HEK293 (cell line): ENCODE data around the gene STRA6.

Source experiments
- CTCF ChIA-PET: fragments of 350-600 bp; formaldehyde crosslinking; extraction: SDS; loops from one replicate; lab custom pipeline; 2021; ENCODE audit warnings: antibody characterized with exemption; lab: Yijun Ruan, JAX
- POLR2A ChIA-PET: fragments of 300-600 bp; formaldehyde crosslinking; extraction: SDS; loops from one replicate; lab custom pipeline; 2020; ENCODE audit warnings: antibody characterized with exemption, inconsistent platforms; lab: Yijun Ruan, JAX
- H3K27ac ChIP-seq: fragments of 200-500 bp; sonication (Bioruptor generic); 2 replicates; pipeline ENCODE4 v1.5.1; 2014; ENCODE audit warnings: low read depth, low read length, control low read depth, inconsistent platforms; ENCODE audit errors: extremely low read depth
- H3K36me3 ChIP-seq, 2 experiments: fragments of 200-500 bp in 1 of 2; sonication (Bioruptor generic) in 1 of 2; 1 replicate in 1 of 2; 2 replicates in 1 of 2; pipeline ENCODE4 v1.5.1; 2014 to 2017; ENCODE audit warnings: inconsistent platforms in 2 of 2, low read length in 2 of 2; ENCODE audit not compliant: control insufficient read depth in 2 of 2, insufficient read depth in 1 of 2
- H3K4me1 ChIP-seq: fragments of 200-500 bp; sonication (Bioruptor generic); 2 replicates; pipeline ENCODE4 v1.5.1; 2014; ENCODE audit warnings: mild to moderate bottlenecking, low read length, inconsistent platforms; ENCODE audit not compliant: control insufficient read depth, insufficient read depth
- H3K4me3 ChIP-seq: 2 replicates; pipeline ENCODE4 v1.5.1; 2011; ENCODE audit warnings: low read depth, mild to moderate bottlenecking, control low read depth, low read length, moderate library complexity
- H3K9me3 ChIP-seq: fragments of 200-500 bp; sonication (Bioruptor generic); 2 replicates; pipeline ENCODE4 v1.5.1; 2014; ENCODE audit warnings: low read depth, low read length, inconsistent platforms; ENCODE audit not compliant: control insufficient read depth, insufficient read depth
- BCL11B ChIP-seq: fragments of 450-650 bp; formaldehyde crosslinking; IDR thresholded peaks from 2 replicates; pipeline ENCODE4 v1.5.1; 2016; ENCODE audit warnings: low read depth, missing biosample characterization, missing genetic modification characterization
- HOXC10 ChIP-seq: sonication (generic); formaldehyde crosslinking; IDR thresholded peaks from 2 replicates; pipeline ENCODE4 v1.8.1; 2023; ENCODE audit warnings: mild to moderate bottlenecking, missing genetic modification reagents
- KLF16 ChIP-seq: fragments of 450-650 bp; formaldehyde crosslinking; IDR thresholded peaks from 2 replicates; pipeline ENCODE4 v1.5.1; 2017; ENCODE audit warnings: missing biosample characterization, missing genetic modification characterization
- OVOL3 ChIP-seq: fragments of 450-650 bp; formaldehyde crosslinking; IDR thresholded peaks from 2 replicates; pipeline ENCODE4 v1.5.1; 2016; ENCODE audit warnings: missing biosample characterization, missing genetic modification characterization
- SCRT1 ChIP-seq: fragments of 450-650 bp; formaldehyde crosslinking; IDR thresholded peaks from 2 replicates; pipeline ENCODE4 v1.5.1; 2016; ENCODE audit warnings: missing biosample characterization, missing genetic modification characterization, borderline replicate concordance
- SCRT2 ChIP-seq: fragments of 450-650 bp; formaldehyde crosslinking; IDR thresholded peaks from 2 replicates; pipeline ENCODE4 v1.5.1; 2016; ENCODE audit warnings: missing biosample characterization, missing genetic modification characterization
- SP7 ChIP-seq: fragments of 450-650 bp; formaldehyde crosslinking; IDR thresholded peaks from 2 replicates; pipeline ENCODE4 v1.5.1; 2016; ENCODE audit warnings: missing biosample characterization, missing genetic modification characterization
- ZEB2 ChIP-seq: fragments of 450-650 bp; formaldehyde crosslinking; IDR thresholded peaks from 2 replicates; pipeline ENCODE4 v1.5.1; 2016; ENCODE audit warnings: missing biosample characterization, missing genetic modification characterization
- ZNF138 ChIP-seq: fragments of 450-650 bp; formaldehyde crosslinking; IDR thresholded peaks from 2 replicates; pipeline ENCODE4 v1.5.1; 2016; ENCODE audit warnings: missing biosample characterization, missing genetic modification characterization, borderline replicate concordance
- ZNF140 ChIP-seq: fragments of 450-650 bp; formaldehyde crosslinking; IDR thresholded peaks from 2 replicates; pipeline ENCODE4 v1.5.1; 2016; ENCODE audit warnings: missing biosample characterization, missing genetic modification characterization
- ZNF175 ChIP-seq: fragments of 450-650 bp; formaldehyde crosslinking; IDR thresholded peaks from 2 replicates; pipeline ENCODE4 v1.5.1; 2016; ENCODE audit warnings: missing biosample characterization, missing genetic modification characterization
- ZNF292 ChIP-seq: fragments of 450-650 bp; formaldehyde crosslinking; IDR thresholded peaks from 2 replicates; pipeline ENCODE4 v1.5.1; 2016; ENCODE audit warnings: low read depth, missing biosample characterization, missing genetic modification characterization, borderline replicate concordance
- ZNF341 ChIP-seq: fragments of 450-650 bp; formaldehyde crosslinking; IDR thresholded peaks from 2 replicates; pipeline ENCODE4; 2016; ENCODE audit warnings: low read depth, missing biosample characterization, missing genetic modification characterization
- ZNF426 ChIP-seq: fragments of 450-650 bp; formaldehyde crosslinking; IDR thresholded peaks from 2 replicates; pipeline ENCODE4 v1.5.1; 2017; ENCODE audit warnings: missing biosample characterization, missing genetic modification characterization, mild to moderate bottlenecking, inconsistent platforms, moderate library complexity
- ZNF549 ChIP-seq: fragments of 450-650 bp; IDR thresholded peaks from 2 replicates; pipeline ENCODE4 v1.5.1; 2018; ENCODE audit warnings: missing biosample characterization, missing genetic modification characterization, mild to moderate bottlenecking, inconsistent platforms, moderate library complexity
- ZNF558 ChIP-seq: fragments of 450-650 bp; formaldehyde crosslinking; IDR thresholded peaks from 2 replicates; pipeline ENCODE4 v1.5.1; 2016; ENCODE audit warnings: missing biosample characterization, missing genetic modification characterization
- ZNF560 ChIP-seq: fragments of 450-650 bp; formaldehyde crosslinking; IDR thresholded peaks from 2 replicates; pipeline ENCODE4 v1.5.1; 2017; ENCODE audit warnings: missing biosample characterization, missing genetic modification characterization, borderline replicate concordance
- TF ChIP-seq, protein P1 (sequence below): sonication (generic); formaldehyde crosslinking; IDR thresholded peaks from 2 replicates; pipeline ENCODE4 v1.8.1; 2022; ENCODE audit warnings: mild to moderate bottlenecking, moderate library complexity, missing genetic modification reagents
- TF ChIP-seq, protein P2 (sequence below): fragments of 450-650 bp; formaldehyde crosslinking; IDR thresholded peaks from 2 replicates; pipeline ENCODE4 v1.5.1; 2016; ENCODE audit warnings: missing biosample characterization, missing genetic modification characterization
- TF ChIP-seq, protein P3 (sequence below): IDR thresholded peaks from 2 replicates; pipeline ENCODE4 v1.6.1; 2011; ENCODE audit warnings: mild to moderate bottlenecking, low read depth, low read length, borderline replicate concordance
- TF ChIP-seq, protein P4 (sequence below): fragments of 450-650 bp; formaldehyde crosslinking; IDR thresholded peaks from 2 replicates; pipeline ENCODE4 v1.5.1; 2017; ENCODE audit warnings: missing biosample characterization, missing genetic modification characterization
- TF ChIP-seq, protein P5 (sequence below): fragments of 450-650 bp; formaldehyde crosslinking; IDR thresholded peaks from 2 replicates; pipeline ENCODE4 v1.5.1; 2017; ENCODE audit warnings: missing biosample characterization, mild to moderate bottlenecking, missing genetic modification characterization, moderate library complexity
- TF ChIP-seq, protein P6 (sequence below): fragments of 450-650 bp; formaldehyde crosslinking; IDR thresholded peaks from 2 replicates; pipeline ENCODE4 v1.5.1; 2016; ENCODE audit warnings: missing biosample characterization, missing genetic modification characterization
- TF ChIP-seq, protein P7 (sequence below): fragments of 450-650 bp; formaldehyde crosslinking; IDR thresholded peaks from 2 replicates; pipeline ENCODE4 v1.5.1; 2016; ENCODE audit warnings: missing biosample characterization, missing genetic modification characterization, low read depth
- TF ChIP-seq, protein P8 (sequence below): fragments of 450-650 bp; formaldehyde crosslinking; IDR thresholded peaks from 2 replicates; pipeline ENCODE4 v1.5.1; 2016; ENCODE audit warnings: missing biosample characterization, missing genetic modification characterization, borderline replicate concordance

The STRA6 gene

DNA sequence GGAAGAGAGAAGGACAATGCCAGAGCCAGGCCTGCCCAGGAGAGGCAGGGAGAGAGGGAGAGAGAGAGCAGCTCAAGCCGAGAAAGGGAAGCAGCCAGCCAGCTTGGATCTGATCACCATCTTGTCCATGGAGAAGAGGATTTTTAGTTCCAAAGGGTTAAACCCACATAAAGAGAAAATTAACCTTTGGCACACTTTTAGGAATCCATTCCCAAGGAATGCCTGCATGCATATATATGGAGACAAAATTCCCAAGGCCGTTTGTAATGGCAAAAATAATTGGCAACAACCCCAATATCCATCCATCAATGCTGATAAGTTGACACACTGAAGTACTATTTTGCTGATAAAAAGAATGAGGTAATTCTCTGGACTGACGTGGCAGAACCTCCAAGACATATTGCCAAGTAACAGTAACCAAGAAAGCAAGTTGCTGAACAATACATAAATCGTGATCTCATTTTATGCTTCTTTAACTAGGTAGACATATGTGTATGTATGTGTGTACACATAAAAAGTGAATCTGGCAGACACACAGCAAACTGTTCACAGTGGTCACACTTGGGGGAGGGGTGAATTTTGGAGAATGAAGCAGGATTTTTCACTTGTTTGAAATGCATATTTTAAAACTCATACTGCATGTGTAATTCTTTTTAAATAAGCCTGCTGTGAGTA is 7.5 kb upstream of the STRA6 start:
- Histone ChIP-seq H3K9me3 (no peaks in the 10 kb centered on the region), H3K36me3 (no peaks in the 10 kb centered on the region), H3K4me1 (peaks cover 19% of the 10 kb centered on the region), H3K27ac (peak overlapping the region; percentile 55), H3K4me3 (no peak overlapping the region)
- POLR2A ChIA-PET = interaction anchor here (0.9 to 3.7 kb wide), 3 partner anchors 9 to 34 kb away, joined by 3 to 15 read pairs (median 5); no protein-coding TSS in a partner anchor
- CTCF ChIA-PET = interaction anchor here (0.5 to 2.5 kb wide), 7 partner anchors 8 to 94 kb away, joined by 3 to 9 read pairs (median 3); partner anchors contain the start of gene STRA6
- TF ChIP-seq OVOL3 (no peak), BCL11B (tag by site-specific recombination) (peak; percentile 87; the same call in 1 of the 2 replicates), HOXC10 (CRISPR knock-in tag) (no peak), ZNF292 (tag by site-specific recombination) (no peak), ZNF558 (peak; percentile 67; the same call in 1 of the 2 replicates), ZNF560 (no peak), ZNF140 (tag by site-specific recombination) (no peak), SP7 (tag by site-specific recombination) (peak; percentile 83), ZNF175 (tag by site-specific recombination) (no peak), ZNF549 (tag by site-specific recombination) (no peak), ZNF138 (no peak), ZNF341 (tag by site-specific recombination) (no peak), ZNF426 (tag by site-specific recombination) (no peak), ZEB2 (tag by site-specific recombination) (peak; percentile 92), KLF16 (tag by site-specific recombination) (peak; percentile 90), SCRT2 (tag by site-specific recombination) (no peak), SCRT1 (no peak)
- TF ChIP-seq, protein P1, sequence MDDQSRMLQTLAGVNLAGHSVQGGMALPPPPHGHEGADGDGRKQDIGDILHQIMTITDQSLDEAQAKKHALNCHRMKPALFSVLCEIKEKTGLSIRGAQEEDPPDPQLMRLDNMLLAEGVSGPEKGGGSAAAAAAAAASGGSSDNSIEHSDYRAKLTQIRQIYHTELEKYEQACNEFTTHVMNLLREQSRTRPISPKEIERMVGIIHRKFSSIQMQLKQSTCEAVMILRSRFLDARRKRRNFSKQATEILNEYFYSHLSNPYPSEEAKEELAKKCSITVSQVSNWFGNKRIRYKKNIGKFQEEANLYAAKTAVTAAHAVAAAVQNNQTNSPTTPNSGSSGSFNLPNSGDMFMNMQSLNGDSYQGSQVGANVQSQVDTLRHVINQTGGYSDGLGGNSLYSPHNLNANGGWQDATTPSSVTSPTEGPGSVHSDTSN = no peak
- TF ChIP-seq, protein P2, sequence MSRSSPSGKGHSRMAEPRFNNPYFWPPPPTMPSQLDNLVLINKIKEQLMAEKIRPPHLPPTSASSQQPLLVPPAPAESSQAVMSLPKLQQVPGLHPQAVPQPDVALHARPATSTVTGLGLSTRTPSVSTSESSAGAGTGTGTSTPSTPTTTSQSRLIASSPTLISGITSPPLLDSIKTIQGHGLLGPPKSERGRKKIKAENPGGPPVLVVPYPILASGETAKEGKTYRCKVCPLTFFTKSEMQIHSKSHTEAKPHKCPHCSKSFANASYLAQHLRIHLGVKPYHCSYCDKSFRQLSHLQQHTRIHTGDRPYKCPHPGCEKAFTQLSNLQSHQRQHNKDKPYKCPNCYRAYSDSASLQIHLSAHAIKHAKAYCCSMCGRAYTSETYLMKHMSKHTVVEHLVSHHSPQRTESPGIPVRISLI (tag by site-specific recombination) = no peak
- TF ChIP-seq, protein P3, sequence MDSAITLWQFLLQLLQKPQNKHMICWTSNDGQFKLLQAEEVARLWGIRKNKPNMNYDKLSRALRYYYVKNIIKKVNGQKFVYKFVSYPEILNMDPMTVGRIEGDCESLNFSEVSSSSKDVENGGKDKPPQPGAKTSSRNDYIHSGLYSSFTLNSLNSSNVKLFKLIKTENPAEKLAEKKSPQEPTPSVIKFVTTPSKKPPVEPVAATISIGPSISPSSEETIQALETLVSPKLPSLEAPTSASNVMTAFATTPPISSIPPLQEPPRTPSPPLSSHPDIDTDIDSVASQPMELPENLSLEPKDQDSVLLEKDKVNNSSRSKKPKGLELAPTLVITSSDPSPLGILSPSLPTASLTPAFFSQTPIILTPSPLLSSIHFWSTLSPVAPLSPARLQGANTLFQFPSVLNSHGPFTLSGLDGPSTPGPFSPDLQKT = no peak
- TF ChIP-seq, protein P4, sequence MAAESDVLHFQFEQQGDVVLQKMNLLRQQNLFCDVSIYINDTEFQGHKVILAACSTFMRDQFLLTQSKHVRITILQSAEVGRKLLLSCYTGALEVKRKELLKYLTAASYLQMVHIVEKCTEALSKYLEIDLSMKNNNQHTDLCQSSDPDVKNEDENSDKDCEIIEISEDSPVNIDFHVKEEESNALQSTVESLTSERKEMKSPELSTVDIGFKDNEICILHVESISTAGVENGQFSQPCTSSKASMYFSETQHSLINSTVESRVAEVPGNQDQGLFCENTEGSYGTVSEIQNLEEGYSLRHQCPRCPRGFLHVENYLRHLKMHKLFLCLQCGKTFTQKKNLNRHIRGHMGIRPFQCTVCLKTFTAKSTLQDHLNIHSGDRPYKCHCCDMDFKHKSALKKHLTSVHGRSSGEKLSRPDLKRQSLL (tag by site-specific recombination) = no peak
- TF ChIP-seq, protein P5, sequence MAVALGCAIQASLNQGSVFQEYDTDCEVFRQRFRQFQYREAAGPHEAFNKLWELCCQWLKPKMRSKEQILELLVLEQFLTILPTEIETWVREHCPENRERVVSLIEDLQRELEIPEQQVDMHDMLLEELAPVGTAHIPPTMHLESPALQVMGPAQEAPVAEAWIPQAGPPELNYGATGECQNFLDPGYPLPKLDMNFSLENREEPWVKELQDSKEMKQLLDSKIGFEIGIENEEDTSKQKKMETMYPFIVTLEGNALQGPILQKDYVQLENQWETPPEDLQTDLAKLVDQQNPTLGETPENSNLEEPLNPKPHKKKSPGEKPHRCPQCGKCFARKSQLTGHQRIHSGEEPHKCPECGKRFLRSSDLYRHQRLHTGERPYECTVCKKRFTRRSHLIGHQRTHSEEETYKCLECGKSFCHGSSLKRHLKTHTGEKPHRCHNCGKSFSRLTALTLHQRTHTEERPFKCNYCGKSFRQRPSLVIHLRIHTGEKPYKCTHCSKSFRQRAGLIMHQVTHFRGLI (tag by site-specific recombination) = peak; percentile 50; the same call in 1 of the 2 replicates
- TF ChIP-seq, protein P6, sequence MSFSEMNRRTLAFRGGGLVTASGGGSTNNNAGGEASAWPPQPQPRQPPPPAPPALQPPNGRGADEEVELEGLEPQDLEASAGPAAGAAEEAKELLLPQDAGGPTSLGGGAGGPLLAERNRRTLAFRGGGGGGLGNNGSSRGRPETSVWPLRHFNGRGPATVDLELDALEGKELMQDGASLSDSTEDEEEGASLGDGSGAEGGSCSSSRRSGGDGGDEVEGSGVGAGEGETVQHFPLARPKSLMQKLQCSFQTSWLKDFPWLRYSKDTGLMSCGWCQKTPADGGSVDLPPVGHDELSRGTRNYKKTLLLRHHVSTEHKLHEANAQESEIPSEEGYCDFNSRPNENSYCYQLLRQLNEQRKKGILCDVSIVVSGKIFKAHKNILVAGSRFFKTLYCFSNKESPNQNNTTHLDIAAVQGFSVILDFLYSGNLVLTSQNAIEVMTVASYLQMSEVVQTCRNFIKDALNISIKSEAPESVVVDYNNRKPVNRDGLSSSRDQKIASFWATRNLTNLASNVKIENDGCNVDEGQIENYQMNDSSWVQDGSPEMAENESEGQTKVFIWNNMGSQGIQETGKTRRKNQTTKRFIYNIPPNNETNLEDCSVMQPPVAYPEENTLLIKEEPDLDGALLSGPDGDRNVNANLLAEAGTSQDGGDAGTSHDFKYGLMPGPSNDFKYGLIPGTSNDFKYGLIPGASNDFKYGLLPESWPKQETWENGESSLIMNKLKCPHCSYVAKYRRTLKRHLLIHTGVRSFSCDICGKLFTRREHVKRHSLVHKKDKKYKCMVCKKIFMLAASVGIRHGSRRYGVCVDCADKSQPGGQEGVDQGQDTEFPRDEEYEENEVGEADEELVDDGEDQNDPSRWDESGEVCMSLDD (tag by site-specific recombination) = no peak
- TF ChIP-seq, protein P7, sequence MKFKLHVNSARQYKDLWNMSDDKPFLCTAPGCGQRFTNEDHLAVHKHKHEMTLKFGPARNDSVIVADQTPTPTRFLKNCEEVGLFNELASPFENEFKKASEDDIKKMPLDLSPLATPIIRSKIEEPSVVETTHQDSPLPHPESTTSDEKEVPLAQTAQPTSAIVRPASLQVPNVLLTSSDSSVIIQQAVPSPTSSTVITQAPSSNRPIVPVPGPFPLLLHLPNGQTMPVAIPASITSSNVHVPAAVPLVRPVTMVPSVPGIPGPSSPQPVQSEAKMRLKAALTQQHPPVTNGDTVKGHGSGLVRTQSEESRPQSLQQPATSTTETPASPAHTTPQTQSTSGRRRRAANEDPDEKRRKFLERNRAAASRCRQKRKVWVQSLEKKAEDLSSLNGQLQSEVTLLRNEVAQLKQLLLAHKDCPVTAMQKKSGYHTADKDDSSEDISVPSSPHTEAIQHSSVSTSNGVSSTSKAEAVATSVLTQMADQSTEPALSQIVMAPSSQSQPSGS = peak; percentile 94
- TF ChIP-seq, protein P8, sequence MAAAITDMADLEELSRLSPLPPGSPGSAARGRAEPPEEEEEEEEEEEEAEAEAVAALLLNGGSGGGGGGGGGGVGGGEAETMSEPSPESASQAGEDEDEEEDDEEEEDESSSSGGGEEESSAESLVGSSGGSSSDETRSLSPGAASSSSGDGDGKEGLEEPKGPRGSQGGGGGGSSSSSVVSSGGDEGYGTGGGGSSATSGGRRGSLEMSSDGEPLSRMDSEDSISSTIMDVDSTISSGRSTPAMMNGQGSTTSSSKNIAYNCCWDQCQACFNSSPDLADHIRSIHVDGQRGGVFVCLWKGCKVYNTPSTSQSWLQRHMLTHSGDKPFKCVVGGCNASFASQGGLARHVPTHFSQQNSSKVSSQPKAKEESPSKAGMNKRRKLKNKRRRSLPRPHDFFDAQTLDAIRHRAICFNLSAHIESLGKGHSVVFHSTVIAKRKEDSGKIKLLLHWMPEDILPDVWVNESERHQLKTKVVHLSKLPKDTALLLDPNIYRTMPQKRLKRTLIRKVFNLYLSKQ (tag by site-specific recombination) = no peak
